Measurements from ENCODE around the gene TMEM82. TPM values are rescaled to one million over a fixed set of nuclear protein-coding genes. Genes with fewer than 3 reads are reported as not detected.

TMEM82 gene
- total and polyA plus RNA-seq, 8 donors = 0.10 to 4.9 (median 1.5) TPM; not detected in 4

DNA sequence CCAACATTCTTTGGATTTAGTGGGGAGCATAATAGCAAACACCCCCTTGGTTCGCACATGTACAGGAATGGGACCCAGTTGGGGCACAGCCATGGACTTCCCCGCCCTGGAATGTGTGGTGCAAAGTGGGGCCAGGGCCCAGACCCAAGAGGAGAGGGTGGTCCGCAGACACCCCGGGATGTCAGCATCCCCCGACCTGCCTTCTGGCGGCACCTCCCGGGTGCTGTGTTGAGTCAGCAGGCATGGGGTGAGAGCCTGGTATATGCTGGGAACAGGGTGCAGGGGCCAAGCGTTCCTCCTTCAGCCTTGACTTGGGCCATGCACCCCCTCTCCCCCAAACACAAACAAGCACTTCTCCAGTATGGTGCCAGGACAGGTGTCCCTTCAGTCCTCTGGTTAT, 43.4 kb downstream of the TMEM82 start:
- H3K9me3 ChIP-seq = no peaks in the 10 kb centered on the region
- no peak for DNase-seq
- H3K27me3 ChIP-seq = no peaks in the 10 kb centered on the region
- H3K36me3 ChIP-seq = peaks cover 9 to 54% (median 47%) of the 10 kb centered on the region in 4 donors
- H3K4me1 ChIP-seq = peaks cover 13 to 27% (median 17%) of the 10 kb centered on the region in 4 donors
- intact Hi-C loops (cut with DNase I; ENCODE audit: low total_unique reads) = no loop called here
- H3K27ac ChIP-seq = peak overlapping the region in 1 of 5 donors; percentile 46
- 84 to 97% (median 95%) methylated on average over 8 of the region's 8 CpGs for WGBS, 5 donors
- H3K4me3 ChIP-seq = no peak overlapping the region
- no peak for TF ChIP-seq POLR2A (IDR thresholded peaks at IDR 0.05)
- no peak for TF ChIP-seq CTCF (IDR thresholded peaks at IDR 0.05)
- no peak for TF ChIP-seq EP300 (IDR thresholded peaks at IDR 0.05)
- no peak for TF ChIP-seq POLR2AphosphoS5 (IDR thresholded peaks at IDR 0.05)

- no peak for TF ChIP-seq EP300 (IDR thresholded peaks at IDR 0.05)
- no peak for TF ChIP-seq CTCF (IDR thresholded peaks at IDR 0.05)
- no peak for TF ChIP-seq POLR2A (IDR thresholded peaks at IDR 0.05)
- TF ChIP-seq POLR2AphosphoS5 (IDR thresholded peaks at IDR 0.05) = no peak
- H3K36me3 ChIP-seq = peaks cover 9 to 46% (median 43%) of the 10 kb centered on the region in 4 donors
- WGBS, 5 donors = 59 to 66% (median 63%) methylated on average over 9 to 10 of the region's 10 CpGs
- intact Hi-C loops (cut with DNase I; ENCODE audit: low total_unique reads) = no loop called here
- no peak overlapping the region for H3K4me3 ChIP-seq
- no peaks in the 10 kb centered on the region for H3K27me3 ChIP-seq
- no peak for DNase-seq
- peak overlapping the region in 1 of 5 donors; percentile 46 for H3K27ac ChIP-seq
- H3K9me3 ChIP-seq = no peaks in the 10 kb centered on the region
- peaks cover 11 to 22% (median 12%) of the 10 kb centered on the region in 4 donors for H3K4me1 ChIP-seq
These were observed 44.3 kb downstream of the TMEM82 start for GRCh38 chr1:15786581-15786980.

DNA sequence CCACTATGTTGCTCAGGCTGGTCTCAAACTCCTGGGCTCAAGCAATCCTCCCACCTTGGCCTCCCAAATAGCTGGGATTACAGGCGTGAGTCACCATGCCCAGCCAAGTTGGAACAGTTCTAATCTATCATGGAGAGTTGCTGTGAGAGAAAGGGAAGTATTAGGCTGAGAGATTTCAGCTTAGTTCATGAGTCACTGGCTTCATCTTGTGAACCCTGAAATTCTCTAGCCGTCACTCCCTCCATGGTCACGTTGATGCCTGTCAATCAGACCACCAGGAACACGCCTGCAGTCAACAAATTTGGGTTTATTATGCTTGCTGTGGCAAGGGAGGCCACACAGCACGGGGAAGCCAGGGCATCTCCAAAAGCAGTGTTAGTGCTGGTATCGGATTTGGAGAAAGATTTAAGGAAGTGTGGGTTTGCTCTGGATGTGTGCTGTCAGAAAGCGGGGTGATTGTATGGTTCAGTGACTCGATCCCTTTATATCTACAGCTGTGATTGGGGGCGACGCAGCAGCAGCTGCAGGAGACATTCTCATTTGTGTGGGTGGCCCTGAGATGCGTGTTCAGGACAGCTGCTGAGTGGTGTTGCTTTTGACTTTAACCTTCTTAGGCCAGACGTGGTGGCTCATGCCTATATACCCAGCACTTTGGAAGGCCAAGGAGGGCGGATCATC, 46.5 kb downstream of the TMEM82 start:
- intact Hi-C loops (cut with DNase I; ENCODE audit: low total_unique reads) = no loop called here
- Histone ChIP-seq H3K27ac (peak overlapping the region in 4 of 5 donors; percentile 16 to 68 (median 48)), H3K4me3 (no peak overlapping the region), H3K27me3 (no peaks in the 10 kb centered on the region), H3K36me3 (peaks cover 9 to 25% (median 24%) of the 10 kb centered on the region in 4 donors), H3K4me1 (peaks cover 11 to 31% (median 15%) of the 10 kb centered on the region in 4 donors), H3K9me3 (no peaks in the 10 kb centered on the region)
- DNase-seq = peak in 1 of 2 donors; percentile 45
- TF ChIP-seq EP300 (IDR thresholded peaks at IDR 0.05) (no peak), POLR2AphosphoS5 (IDR thresholded peaks at IDR 0.05) (no peak), POLR2A (IDR thresholded peaks at IDR 0.05) (no peak), CTCF (IDR thresholded peaks at IDR 0.05) (no peak)
- WGBS, 5 donors = 58 to 72% (median 70%) methylated on average over 13 of the region's 13 CpGs

GRCh38 chr1:15796086-15796462, 53.8 kb downstream of the TMEM82 start:
- Histone ChIP-seq H3K4me3 (no peak overlapping the region), H3K27me3 (no peaks in the 10 kb centered on the region), H3K9me3 (no peaks in the 10 kb centered on the region), H3K36me3 (no peaks in the 10 kb centered on the region), H3K27ac (peak overlapping the region in 3 of 5 donors; percentile 56 to 66 (median 62)), H3K4me1 (peaks cover 32 to 70% (median 42%) of the 10 kb centered on the region in 4 donors)
- WGBS, 5 donors = 92 to 97% (median 94%) methylated on average over 2 of the region's 2 CpGs
- TF ChIP-seq POLR2AphosphoS5 (IDR thresholded peaks at IDR 0.05) = no peak
- no peak for TF ChIP-seq POLR2A (IDR thresholded peaks at IDR 0.05)
- no peak for TF ChIP-seq CTCF (IDR thresholded peaks at IDR 0.05)
- no peak for TF ChIP-seq EP300 (IDR thresholded peaks at IDR 0.05)
- intact Hi-C loops (cut with DNase I; ENCODE audit: low total_unique reads) = no loop called here
- DNase-seq = no peak

Other genes starting within 250 kb of the TMEM82 start
- gene CASP9, start 218.3 kb upstream of the TMEM82 start, total RNA-seq = 100 to 1,000 TPM in 1 of 5 donors, 10 to 100 TPM in 2, 1 to 10 TPM in 2; 8.3 to 125 (median 23.9) TPM
- 10 to 100 TPM in 2 of 3 donors, 1 to 10 TPM in 1; 9.5 to 16.6 (median 16.0) TPM for gene CASP9, start 218.3 kb upstream of the TMEM82 start, polyA plus RNA-seq
- 10 to 100 TPM in 4 of 5 donors, 1 to 10 TPM in 1; 2.9 to 26.4 (median 21.7) TPM for gene DNAJC16, start 215.7 kb upstream of the TMEM82 start, total RNA-seq
- 1 to 10 TPM; 1.8 to 3.8 (median 2.6) TPM for gene DNAJC16, start 215.7 kb upstream of the TMEM82 start, polyA plus RNA-seq
- 1 to 10 TPM in 2 of 5 donors, under 1 TPM in 1, not detected in 2; 0.14 to 9.8 (median 4.6) TPM for gene AGMAT, start 157.4 kb upstream of the TMEM82 start, total RNA-seq
- under 1 TPM; 0.35 to 0.56 (median 0.46) TPM for gene AGMAT, start 157.4 kb upstream of the TMEM82 start, polyA plus RNA-seq
- 100 to 1,000 TPM in 1 of 5 donors, 10 to 100 TPM in 4; 12.7 to 261 (median 42.8) TPM for gene DDI2, start 125.0 kb upstream of the TMEM82 start, total RNA-seq
- gene DDI2, start 125.0 kb upstream of the TMEM82 start, polyA plus RNA-seq = 1 to 10 TPM; 3.1 to 5.0 (median 4.1) TPM
- 10 to 100 TPM; 22.3 to 63.0 (median 36.2) TPM for gene PLEKHM2, start 58.2 kb upstream of the TMEM82 start, total RNA-seq
- gene PLEKHM2, start 58.2 kb upstream of the TMEM82 start, polyA plus RNA-seq = 10 to 100 TPM; 19.3 to 33.9 (median 25.2) TPM
- 10 to 100 TPM in 2 of 5 donors, 1 to 10 TPM in 2, not detected in 1; 1.8 to 16.9 (median 7.5) TPM for gene SLC25A34, start 6.2 kb upstream of the TMEM82 start, total RNA-seq
- 1 to 10 TPM in 2 of 3 donors, under 1 TPM in 1; 0.75 to 4.1 (median 1.9) TPM for gene SLC25A34, start 6.2 kb upstream of the TMEM82 start, polyA plus RNA-seq
- 10 to 100 TPM; 47.0 to 92.1 (median 81.3) TPM for gene FBLIM1, start 16.3 kb downstream of the TMEM82 start, total RNA-seq
- gene FBLIM1, start 16.3 kb downstream of the TMEM82 start, polyA plus RNA-seq = 100 to 1,000 TPM in 1 of 3 donors, 10 to 100 TPM in 2; 17.5 to 128 (median 44.6) TPM
- 10 to 100 TPM in 1 of 5 donors, 1 to 10 TPM in 2, under 1 TPM in 1, not detected in 1; 0.58 to 11.0 (median 2.0) TPM for gene UQCRHL, start 65.2 kb downstream of the TMEM82 start, total RNA-seq
- 1 to 10 TPM; 2.4 to 3.4 (median 3.2) TPM for gene UQCRHL, start 65.2 kb downstream of the TMEM82 start, polyA plus RNA-seq
- gene SPEN, start 105.2 kb downstream of the TMEM82 start, total RNA-seq = 100 to 1,000 TPM in 1 of 5 donors, 10 to 100 TPM in 4; 16.8 to 114 (median 44.9) TPM
- gene SPEN, start 105.2 kb downstream of the TMEM82 start, polyA plus RNA-seq = 10 to 100 TPM in 1 of 3 donors, 1 to 10 TPM in 2; 5.6 to 14.7 (median 8.7) TPM
- gene ZBTB17, start 233.6 kb downstream of the TMEM82 start, total RNA-seq = 100 to 1,000 TPM in 1 of 5 donors, 10 to 100 TPM in 4; 13.0 to 136 (median 65.9) TPM
- 10 to 100 TPM; 40.7 to 46.3 (median 44.2) TPM for gene ZBTB17, start 233.6 kb downstream of the TMEM82 start, polyA plus RNA-seq

Data from stomach (tissue), 9 donors.